ENCODE data around the gene CCDC192.

- no peak for TF ChIP-seq CTCF (IDR thresholded peaks at IDR 0.05)
- no peak for TF ChIP-seq POLR2A (IDR thresholded peaks at IDR 0.05)
These were observed 20.4 kb downstream of the CCDC192 start for GRCh38 chr5:127723571-127723970.

Measured in vagina (tissue), 2 donors.